Liver (tissue), 9 donors: ENCODE data around the gene S100PBP. TPM values are rescaled to one million over a fixed set of nuclear protein-coding genes. Genes with fewer than 3 reads are reported as not detected.
A peak's percentile ranks its signal among the peaks of the same experiment; 100 is the strongest.

ENCODE experiments used
- DNase-seq: peaks from one replicate; pipeline ENCODE4 v3.0.0-alpha.2; 2017; ENCODE audit warnings: low spot score
- H3K27ac ChIP-seq, 2 donors: one replicate each; pipeline ENCODE4 v1.7.0; 2013; ENCODE audit warnings: inconsistent platforms in 2 of 2, low read length in 2 of 2, control low read depth in 1 of 2, low read depth in 1 of 2, mild to moderate bottlenecking in 1 of 2
- H3K27me3 ChIP-seq, 4 donors: one replicate each; pipeline versions ENCODE4 v1.6.1 to v1.7.0; 2013; ENCODE audit warnings: low read length in 3 of 4, inconsistent platforms in 1 of 4, mild to moderate bottlenecking in 1 of 4, moderate library complexity in 1 of 4; ENCODE audit not compliant: control insufficient read depth in 4 of 4, insufficient read depth in 4 of 4
- H3K36me3 ChIP-seq, 4 donors: one replicate each; pipeline versions ENCODE4 v1.6.1 to v1.7.0; 2013; ENCODE audit warnings: low read length in 3 of 4, mild to moderate bottlenecking in 3 of 4, low read depth in 1 of 4, moderate library complexity in 1 of 4; ENCODE audit not compliant: control insufficient read depth in 4 of 4, insufficient read depth in 3 of 4
- H3K4me1 ChIP-seq, 4 donors: one replicate each; pipeline versions ENCODE4 v1.6.1 to v1.7.0; 2013; ENCODE audit warnings: low read length in 3 of 4, mild to moderate bottlenecking in 3 of 4, moderate library complexity in 1 of 4; ENCODE audit not compliant: control insufficient read depth in 4 of 4, insufficient read depth in 4 of 4
- H3K4me3 ChIP-seq, 3 donors: one replicate each; pipeline versions ENCODE4 v1.6.1 to v1.7.0; 2013; ENCODE audit warnings: low read length in 3 of 3, control low read depth in 1 of 3, low read depth in 1 of 3, mild to moderate bottlenecking in 1 of 3
- H3K9ac ChIP-seq, 2 donors: one replicate each; pipeline ENCODE4 v1.7.0; 2013; ENCODE audit warnings: low read length in 2 of 2, mild to moderate bottlenecking in 2 of 2, moderate library complexity in 2 of 2, control low read depth in 1 of 2, low read depth in 1 of 2
- H3K9me3 ChIP-seq, 4 donors: one replicate each; pipeline versions ENCODE4 v1.6.1 to v1.7.0; 2013; ENCODE audit warnings: low read length in 3 of 4; ENCODE audit not compliant: control insufficient read depth in 4 of 4
- ATF3 ChIP-seq: IDR thresholded peaks from 2 replicates; pipeline ENCODE4 v1.6.1; 2016; ENCODE audit warnings: antibody characterized with exemption
- CTCF ChIP-seq: fragments of 150-350 bp; IDR thresholded peaks from 2 replicates; pipeline ENCODE4 v1.5.1; 2017; ENCODE audit warnings: improper control_type of control experiment, low read depth, low read length; ENCODE audit not compliant: missing input control
- EGR1 ChIP-seq, 2 donors: IDR thresholded peaks; 2 replicates each; pipeline ENCODE4 v1.6.1; 2016 to 2018; ENCODE audit warnings: antibody characterized with exemption in 2 of 2, low read depth in 2 of 2
- FOXA1 ChIP-seq: IDR thresholded peaks from 2 replicates; pipeline ENCODE4 v1.6.1; 2016; ENCODE audit warnings: antibody characterized with exemption
- FOXA2 ChIP-seq: IDR thresholded peaks from 2 replicates; pipeline ENCODE4 v1.6.1; 2016; ENCODE audit warnings: antibody characterized with exemption
- GABPA ChIP-seq, 2 donors: IDR thresholded peaks in 1 of 2; conservative IDR thresholded peaks in 1 of 2; 2 replicates each; pipeline ENCODE4 v1.6.1; 2016; ENCODE audit warnings: antibody characterized with exemption in 2 of 2, mild to moderate bottlenecking in 1 of 2, moderate library complexity in 1 of 2
- HNF4A ChIP-seq, 2 donors: conservative IDR thresholded peaks; 2 replicates each; pipeline ENCODE4 v1.6.1; 2016; ENCODE audit warnings: antibody characterized with exemption in 2 of 2, mild to moderate bottlenecking in 2 of 2
- HNF4G ChIP-seq: IDR thresholded peaks from 2 replicates; pipeline ENCODE4 v1.6.1; 2016; ENCODE audit warnings: antibody characterized with exemption
- JUND ChIP-seq, 2 donors: IDR thresholded peaks; 2 replicates each; pipeline ENCODE4 v1.6.1; 2016; ENCODE audit warnings: antibody characterized with exemption in 2 of 2
- MAX ChIP-seq: IDR thresholded peaks from 2 replicates; pipeline ENCODE4 v1.6.1; 2016; ENCODE audit warnings: antibody characterized with exemption
- NR2F2 ChIP-seq: IDR thresholded peaks from 2 replicates; pipeline ENCODE4 v1.6.1; 2016; ENCODE audit warnings: antibody characterized with exemption
- RAD21 ChIP-seq, 2 donors: IDR thresholded peaks; 2 replicates each; pipeline ENCODE4 v1.6.1; 2016; ENCODE audit warnings: antibody characterized with exemption in 2 of 2, mild to moderate bottlenecking in 2 of 2
- REST ChIP-seq: IDR thresholded peaks from 2 replicates; pipeline ENCODE4 v1.6.1; 2016; ENCODE audit warnings: antibody characterized with exemption, mild to moderate bottlenecking
- RXRA ChIP-seq, 2 donors: IDR thresholded peaks; 2 replicates each; pipeline ENCODE4 v1.6.1; 2017 to 2018; ENCODE audit warnings: antibody characterized with exemption in 2 of 2, mild to moderate bottlenecking in 1 of 2
- SP1 ChIP-seq: IDR thresholded peaks from 2 replicates; pipeline ENCODE4 v1.6.1; 2018; ENCODE audit warnings: antibody characterized with exemption, mild to moderate bottlenecking
- TAF1 ChIP-seq: conservative IDR thresholded peaks from 2 replicates; pipeline ENCODE4 v1.6.1; 2016; ENCODE audit warnings: antibody characterized with exemption, mild to moderate bottlenecking
- YY1 ChIP-seq: IDR thresholded peaks from 2 replicates; pipeline ENCODE4 v1.6.1; 2016; ENCODE audit warnings: antibody characterized with exemption, mild to moderate bottlenecking
- ZBTB33 ChIP-seq: IDR thresholded peaks from 2 replicates; pipeline ENCODE4 v1.6.1; 2016; ENCODE audit warnings: antibody characterized with exemption
- WGBS: extraction: QIAGEN DNeasy Blood & Tissue Kit; methylation state at CpG from one replicate; pipeline ENCODE4 v1.1.7; 2013; 5-methylcytosine and 5-hydroxymethylcytosine counted together
- polyA plus RNA-seq, 2 donors: library from polyadenylated mRNA; stranded (reverse) in 1 of 2; unstranded in 1 of 2; fragments of 200-250 nt in 1 of 2; fragments of >200 nt in 1 of 2; fragmentation: Nextera tagmentation in 1 of 2; extraction: Ambion mirVana in 1 of 2; gene quantifications; one replicate each; pipeline versions ENCODE4 v1.2.1 to v1.2.3, GENCODE V29; 2013 to 2015
- total RNA-seq, 2 donors: library from RNA; depleted of rRNA; stranded (reverse); fragments of >200 nt; gene quantifications; one replicate each; pipeline ENCODE4 v1.2.3, GENCODE V29; 2014
- donor health status: healthy.
- donor health status: healthy.
- donor health status: healthy.
- donor health status: healthy.
- donor health status: healthy.

S100PBP gene
- total and polyA plus RNA-seq, 4 donors, result 1.9 to 24.8 (median 11.1) TPM

GRCh38 chr1:32865639-32866405 is 48.4 kb downstream of the S100PBP start:
- H3K9ac ChIP-seq, result no peak overlapping the region
- H3K9me3 ChIP-seq, result no peaks in the 10 kb centered on the region
- DNase-seq, result no peak
- peak overlapping the region; percentile 92 to 95 for H3K27ac ChIP-seq
- H3K36me3 ChIP-seq, result peaks cover 0 to 8% (median 3%) of the 10 kb centered on the region in 4 donors
- WGBS, result 41% methylated on average over 3 of the region's 3 CpGs
- peak in 1 of 2 donors; percentile 57 for TF ChIP-seq RXRA (IDR thresholded peaks at IDR 0.05)
- TF ChIP-seq TAF1, result no peak
- no peaks in the 10 kb centered on the region for H3K27me3 ChIP-seq
- H3K4me1 ChIP-seq, result peaks cover 6 to 39% (median 34%) of the 10 kb centered on the region in 4 donors
- no peak overlapping the region for H3K4me3 ChIP-seq

GRCh38 chr1:32867151-32867550 is 49.7 kb downstream of the S100PBP start:
- no peak overlapping the region for H3K9ac ChIP-seq
- H3K27ac ChIP-seq, result no peak overlapping the region
- H3K27me3 ChIP-seq, result no peaks in the 10 kb centered on the region
- no peaks in the 10 kb centered on the region for H3K9me3 ChIP-seq
- no peak for DNase-seq
- WGBS, result 94% methylated on average over 5 of the region's 5 CpGs
- TF ChIP-seq ATF3 (no peak), JUND (IDR thresholded peaks at IDR 0.05) (no peak), ZBTB33 (no peak), HNF4A (conservative IDR thresholded peaks at IDR 0.05) (no peak), RXRA (IDR thresholded peaks at IDR 0.05) (no peak), RAD21 (IDR thresholded peaks at IDR 0.05) (no peak), REST (no peak), EGR1 (IDR thresholded peaks at IDR 0.05; ENCODE audit: low read depth in 2 of 2) (no peak), SP1 (no peak), HNF4G (no peak), CTCF (no peak), FOXA2 (no peak), GABPA (IDR thresholded peaks at IDR 0.05 in 1 of 2, conservative IDR thresholded peaks at IDR 0.05 in 1 of 2) (no peak), YY1 (no peak), TAF1 (no peak), MAX (no peak), FOXA1 (no peak), NR2F2 (no peak)
- peaks cover 6 to 46% (median 39%) of the 10 kb centered on the region in 4 donors for H3K4me1 ChIP-seq
- H3K36me3 ChIP-seq, result peaks cover 0 to 7% (median 2%) of the 10 kb centered on the region in 4 donors
- H3K4me3 ChIP-seq, result no peak overlapping the region
